ENCODE measurements around the gene MACROD2. TPM values are rescaled to one million over a fixed set of nuclear protein-coding genes. Genes with fewer than 3 reads are reported as not detected.

MACROD2 gene
- total RNA-seq, 1 donor from 2014 or later, result 0.13 TPM

- DNase-seq (ENCODE audit: low read depth in 2 of 2), result no peak
These were observed 1253.5 kb downstream of the MACROD2 start for GRCh38 chr20:15248618-15249395.

GRCh38 chr20:15251171-15251570 is 1255.9 kb downstream of the MACROD2 start:
- DNase-seq (ENCODE audit: low read depth in 2 of 2), result no peak

GRCh38 chr20:15252304-15252703 is 1257.0 kb downstream of the MACROD2 start:
- DNase-seq (ENCODE audit: low read depth in 2 of 2), result no peak

- no peak for DNase-seq (ENCODE audit: low read depth in 2 of 2)
These were observed 1258.1 kb downstream of the MACROD2 start for GRCh38 chr20:15253431-15253830.

GRCh38 chr20:15256676-15257568 is 1261.6 kb downstream of the MACROD2 start:
- DNase-seq (ENCODE audit: low read depth in 2 of 2), result no peak

GRCh38 chr20:15257569-15257870 is 1262.2 kb downstream of the MACROD2 start:
- DNase-seq (ENCODE audit: low read depth in 2 of 2), result no peak

GRCh38 chr20:15265581-15266309 is 1270.4 kb downstream of the MACROD2 start:
- DNase-seq (ENCODE audit: low read depth in 2 of 2), result no peak

GRCh38 chr20:15267935-15268334 is 1272.6 kb downstream of the MACROD2 start:
- no peak for DNase-seq (ENCODE audit: low read depth in 2 of 2)

GRCh38 chr20:15278041-15278440 is 1282.7 kb downstream of the MACROD2 start:
- no peak for DNase-seq (ENCODE audit: low read depth in 2 of 2)

GRCh38 chr20:15287329-15287728 is 1292.0 kb downstream of the MACROD2 start:
- DNase-seq (ENCODE audit: low read depth in 2 of 2), result no peak

GRCh38 chr20:15288106-15288505 is 1292.8 kb downstream of the MACROD2 start:
- DNase-seq (ENCODE audit: low read depth in 2 of 2), result no peak

- DNase-seq (ENCODE audit: low read depth in 2 of 2), result no peak
These were observed 1294.0 kb downstream of the MACROD2 start for GRCh38 chr20:15289337-15289736.

- DNase-seq (ENCODE audit: low read depth in 2 of 2), result no peak
These were observed 1297.1 kb downstream of the MACROD2 start for GRCh38 chr20:15292405-15292804.

GRCh38 chr20:15296422-15296821 is 1301.1 kb downstream of the MACROD2 start:
- no peak for DNase-seq (ENCODE audit: low read depth in 2 of 2)

GRCh38 chr20:15297059-15297875 is 1302.0 kb downstream of the MACROD2 start:
- no peak for DNase-seq (ENCODE audit: low read depth in 2 of 2)

GRCh38 chr20:15302075-15302474 is 1306.8 kb downstream of the MACROD2 start:
- no peak for DNase-seq (ENCODE audit: low read depth in 2 of 2)

GRCh38 chr20:15310361-15310760 is 1315.0 kb downstream of the MACROD2 start:
- peak in 1 of 2 donors; percentile 14 for DNase-seq (ENCODE audit: low read depth in 2 of 2)

GRCh38 chr20:15316556-15316955 is 1321.2 kb downstream of the MACROD2 start:
- DNase-seq (ENCODE audit: low read depth in 2 of 2), result no peak

GRCh38 chr20:15317546-15318232 is 1322.4 kb downstream of the MACROD2 start:
- no peak for DNase-seq (ENCODE audit: low read depth in 2 of 2)

GRCh38 chr20:15318682-15319081 is 1323.4 kb downstream of the MACROD2 start:
- DNase-seq (ENCODE audit: low read depth in 2 of 2), result no peak

- no peak for DNase-seq (ENCODE audit: low read depth in 2 of 2)
These were observed 1324.1 kb downstream of the MACROD2 start for GRCh38 chr20:15319439-15319838.
